HepG2 (cell line): ENCODE results near the gene DDX23. TPM values are rescaled to one million over a fixed set of nuclear protein-coding genes. Genes with fewer than 3 reads are reported as not detected.

ENCODE experiments used
- FOXA3 ChIP-seq: IDR thresholded peaks from 2 replicates; pipeline ENCODE4 v1.6.1; 2016; ENCODE audit warnings: missing genetic modification reagents, missing compliant biosample characterization
- HIVEP1 ChIP-seq: sonication (generic); formaldehyde crosslinking; IDR thresholded peaks from 2 replicates; pipeline ENCODE4 v1.4.0; 2020; ENCODE audit warnings: mild to moderate bottlenecking, missing genetic modification reagents
- HOXA3 ChIP-seq: sonication (generic); formaldehyde crosslinking; IDR thresholded peaks from 2 replicates; pipeline ENCODE4 v1.5.0; 2020; ENCODE audit warnings: missing genetic modification reagents
- IKZF5 ChIP-seq: IDR thresholded peaks from 2 replicates; pipeline ENCODE4 v1.6.1; 2018; ENCODE audit warnings: missing genetic modification reagents, mild to moderate bottlenecking, missing compliant biosample characterization
- IRF2 ChIP-seq: IDR thresholded peaks from 2 replicates; pipeline ENCODE4 v1.6.1; 2018; ENCODE audit warnings: missing genetic modification reagents, missing compliant biosample characterization
- POLR2AphosphoS5 ChIP-seq: IDR thresholded peaks from 2 replicates; pipeline ENCODE4 v1.6.1; 2012; ENCODE audit warnings: low read depth, low read length
- RXRA ChIP-seq: sonication (generic); formaldehyde crosslinking; IDR thresholded peaks from 2 replicates; pipeline ENCODE4 v1.5.1; 2020; ENCODE audit warnings: missing genetic modification reagents
- ZBTB14 ChIP-seq: sonication (generic); formaldehyde crosslinking; IDR thresholded peaks from 2 replicates; pipeline ENCODE4 v1.4.0; 2020; ENCODE audit warnings: missing genetic modification reagents
- ZBTB33 ChIP-seq: sonication (generic); formaldehyde crosslinking; IDR thresholded peaks from 2 replicates; pipeline ENCODE4 v1.4.0; 2020; ENCODE audit warnings: missing genetic modification reagents
- ZGPAT ChIP-seq: IDR thresholded peaks from 2 replicates; pipeline ENCODE4 v1.6.1; 2016; ENCODE audit warnings: mild to moderate bottlenecking
- ZHX2 ChIP-seq, 2 experiments: sonication (generic) in 1 of 2; formaldehyde crosslinking in 1 of 2; IDR thresholded peaks; 2 replicates each; pipeline versions ENCODE4 v1.6.1 to v1.9.0; 2014 to 2022; ENCODE audit warnings: antibody characterized with exemption in 1 of 2, borderline replicate concordance in 1 of 2, inconsistent platforms in 1 of 2, low read depth in 1 of 2, missing genetic modification reagents in 1 of 2
- ZNF160 ChIP-seq: sonication (generic); formaldehyde crosslinking; IDR thresholded peaks from 2 replicates; pipeline ENCODE4 v1.8.0; 2022; ENCODE audit warnings: mild to moderate bottlenecking, inconsistent platforms, missing genetic modification reagents
- ZNF207 ChIP-seq: fragments of 450-650 bp; IDR thresholded peaks from 2 replicates; pipeline ENCODE4 v1.6.1; 2016; ENCODE audit warnings: antibody characterized with exemption, borderline replicate concordance
- ZNF570 ChIP-seq: sonication (generic); formaldehyde crosslinking; IDR thresholded peaks from 2 replicates; pipeline ENCODE4 v1.4.0; 2020; ENCODE audit warnings: mild to moderate bottlenecking, missing genetic modification reagents, borderline replicate concordance
- ZNF619 ChIP-seq: sonication (generic); formaldehyde crosslinking; IDR thresholded peaks from 2 replicates; pipeline ENCODE4 v1.4.0; 2020; ENCODE audit warnings: mild to moderate bottlenecking, missing genetic modification reagents
- ZNF761 ChIP-seq: sonication (generic); formaldehyde crosslinking; conservative IDR thresholded peaks from 2 replicates; pipeline ENCODE4 v1.4.0; 2020; ENCODE audit warnings: mild to moderate bottlenecking, missing genetic modification reagents
- ZNF816 ChIP-seq: sonication (generic); formaldehyde crosslinking; IDR thresholded peaks from 2 replicates; pipeline ENCODE4 v1.8.0; 2022; ENCODE audit warnings: missing genetic modification reagents, mild to moderate bottlenecking, borderline replicate concordance
- polyA plus RNA-seq, 8 experiments: library from polyadenylated mRNA; depleted of rRNA in 3 of 8; stranded (reverse) in 7 of 8; unstranded in 1 of 8; fragments of >200 nt; fragmentation: Illumina TruSeq in 4 of 8; extraction: Trizol in 4 of 8; gene quantifications; 2 replicates each; pipeline versions ENCODE4 v1.2.1 to v1.2.3, GENCODE V29; 2011 to 2016; ENCODE audit warnings: low read depth in 4 of 8, missing spikeins in 1 of 8, mixed read lengths in 1 of 8; ENCODE audit not compliant: insufficient read depth in 1 of 8
- total RNA-seq, 5 experiments: library from RNA; depleted of rRNA; stranded (reverse); fragments of >200 nt; fragmentation: Illumina TruSeq; extraction: Trizol; gene quantifications; 2 replicates each; pipeline ENCODE4 v1.2.3, GENCODE V29; 2016; ENCODE audit warnings: low read depth in 1 of 5

The DDX23 gene
- total and polyA plus RNA-seq, 2 of the 13 experiments (the other 11 are each of a cell fraction or from before 2014, with no cell fraction given) = 35.7 to 90.0 TPM

GRCh38 chr12:48890657-48891418, 38.9 kb upstream of the DDX23 start (continued):
- no peak for TF ChIP-seq ZNF816 (CRISPR knock-in tag)
- TF ChIP-seq ZNF160 (CRISPR knock-in tag) = no peak
- TF ChIP-seq ZHX2 (IDR thresholded peaks at IDR 0.05; ENCODE audit: low read depth) = no peak
- no peak for TF ChIP-seq ZHX2 (CRISPR knock-in tag; IDR thresholded peaks at IDR 0.05; ENCODE audit: borderline replicate concordance)
- TF ChIP-seq ZNF761 (CRISPR knock-in tag) = no peak
- peak; percentile 36; the same call in 1 of the 2 replicates for TF ChIP-seq FOXA3
- TF ChIP-seq ZNF207 = no peak
- no peak for TF ChIP-seq ZBTB14 (CRISPR knock-in tag)
- TF ChIP-seq RXRA (CRISPR knock-in tag) = peak; percentile 50; the same call in 1 of the 2 replicates
- 0 out of 2 replicates have a peak, but pooled peaks have one; percentile 50 for TF ChIP-seq IKZF5 (CRISPR knock-in tag)
- peak; percentile 61; the same call in 1 of the 2 replicates for TF ChIP-seq ZGPAT (CRISPR knock-in tag)
- 0 out of 2 replicates have a peak, but pooled peaks have one; percentile 17 for TF ChIP-seq ZBTB33
- no peak for TF ChIP-seq POLR2AphosphoS5
- peak; percentile 64; the same call in 1 of the 2 replicates for TF ChIP-seq ZNF619
- no peak for TF ChIP-seq ZNF570
- no peak; the same call in 1 of the 2 replicates for TF ChIP-seq HOXA3 (CRISPR knock-in tag)
- peak; percentile 24; the same call in 1 of the 2 replicates for TF ChIP-seq HIVEP1 (CRISPR knock-in tag)
- TF ChIP-seq IRF2 (CRISPR knock-in tag) = peak; percentile 78; the same call in 1 of the 2 replicates
